Gastrocnemius medialis (tissue), 4 donors: ENCODE results near the gene CXCL5.

ENCODE experiments used
- CTCF ChIP-seq, 5 experiments: fragments of 450-650 bp in 3 of 5; fragments of 200-600 bp in 2 of 5; sonication (generic) in 2 of 5; IDR thresholded peaks in 4 of 5; conservative IDR thresholded peaks in 1 of 5; 1 replicate in 4 of 5; 2 replicates in 1 of 5; pipeline ENCODE4 v1.5.1; 2016 to 2019; ENCODE audit warnings: antibody characterized with exemption in 5 of 5, mild to moderate bottlenecking in 3 of 5, moderate library complexity in 3 of 5
- POLR2A ChIP-seq, 2 donors: fragments of 450-650 bp; IDR thresholded peaks; one replicate each; pipeline ENCODE4 v1.6.1; 2017; ENCODE audit warnings: antibody characterized with exemption in 2 of 2, mild to moderate bottlenecking in 2 of 2, moderate library complexity in 2 of 2

GRCh38 chr4:74042681-74043080 lies 44.2 kb upstream of the CXCL5 start:
- TF ChIP-seq CTCF (IDR thresholded peaks at IDR 0.05 in 4 of 5, conservative IDR thresholded peaks at IDR 0.05 in 1 of 5) (no peak), POLR2A (IDR thresholded peaks at IDR 0.05) (no peak)
